ENCODE measurements around the gene PLK5.
"Not testable (repeated sequence)": the region's sequence is repeated elsewhere in the genome, so short reads cannot be mapped to it uniquely, and the experiment has no call there.

PLK5 gene

GRCh38 chr19:1523412-1524286 is at the start of gene PLK5:
Gene PLK5 (plus strand): TSS chr19:1524077. CDS start chr19:1526997, 2,920 bp downstream.
- H3K27ac ChIP-seq = no peak within 1 kb of the TSS
- H3K4me3 ChIP-seq = peak within 1 kb of the TSS in 1 of 7 experiments; percentile 21

GRCh38 chr19:1474765-1475351 is 49.0 kb upstream of the PLK5 start:
- Histone ChIP-seq H3K4me3 (no peak overlapping the region), H3K27ac (no peak overlapping the region)

- Histone ChIP-seq H3K4me3 (no peak overlapping the region), H3K27ac (no peak overlapping the region)
Measured at GRCh38 chr19:1475751-1476437, 48.0 kb upstream of the PLK5 start.

- not testable (repeated sequence) for H3K4me3 ChIP-seq, H3K27ac ChIP-seq
Measured at GRCh38 chr19:1477056-1477455, 46.8 kb upstream of the PLK5 start.

GRCh38 chr19:1478934-1479707 is 44.8 kb upstream of the PLK5 start, which contains the start of gene C19orf25:
Gene C19orf25 (minus strand): TSS chr19:1479215. CDS start chr19:1478903, 312 bp downstream.
- peak within 1 kb of the TSS; percentile 45 to 92 (median 85) for H3K27ac ChIP-seq
- H3K4me3 ChIP-seq = peak within 1 kb of the TSS; percentile 64 to 100 (median 98)

GRCh38 chr19:1481224-1481892 is 42.5 kb upstream of the PLK5 start:
- no peak overlapping the region for H3K4me3 ChIP-seq
- H3K27ac ChIP-seq = no peak overlapping the region

GRCh38 chr19:1481893-1482360 is 42.0 kb upstream of the PLK5 start:
- no peak overlapping the region for H3K4me3 ChIP-seq
- H3K27ac ChIP-seq = no peak overlapping the region

GRCh38 chr19:1482361-1483130 is 41.3 kb upstream of the PLK5 start:
- no peak overlapping the region for H3K27ac ChIP-seq
- no peak overlapping the region for H3K4me3 ChIP-seq

- Histone ChIP-seq H3K4me3 (no peak overlapping the region), H3K27ac (no peak overlapping the region)
Measured at GRCh38 chr19:1483131-1483978, 40.5 kb upstream of the PLK5 start.

- no peak overlapping the region for H3K27ac ChIP-seq
- no peak overlapping the region for H3K4me3 ChIP-seq
Measured at GRCh38 chr19:1483979-1484428, 39.9 kb upstream of the PLK5 start.

- no peak overlapping the region for H3K27ac ChIP-seq
- no peak overlapping the region for H3K4me3 ChIP-seq
Measured at GRCh38 chr19:1486720-1487575, 36.9 kb upstream of the PLK5 start.

- no peak overlapping the region for H3K27ac ChIP-seq
- H3K4me3 ChIP-seq = no peak overlapping the region
Measured at GRCh38 chr19:1487576-1488281, 36.1 kb upstream of the PLK5 start.

GRCh38 chr19:1488282-1488601 is 35.6 kb upstream of the PLK5 start:
- Histone ChIP-seq H3K27ac (no peak overlapping the region), H3K4me3 (no peak overlapping the region)

- H3K27ac ChIP-seq = peak overlapping the region in 17 of 21 experiments; percentile 24 to 71 (median 52)
- peak overlapping the region; percentile 31 to 61 (median 45) for H3K4me3 ChIP-seq
Measured at GRCh38 chr19:1489463-1490310, 34.2 kb upstream of the PLK5 start.
